Hepatocyte (in vitro differentiated cells): Measurements from ENCODE around the gene PLBD1.

Experiments used
- EZH2 ChIP-seq: fragments of 200-600 bp; sonication (generic); IDR thresholded peaks from 2 replicates; pipeline ENCODE4 v1.6.1; 2016; ENCODE audit warnings: antibody characterized with exemption, mild to moderate bottlenecking, borderline replicate concordance
- EZH2phosphoT487 ChIP-seq: fragments of 200-600 bp; sonication (generic); IDR thresholded peaks from one replicate; pipeline ENCODE4 v1.6.1; 2018; ENCODE audit warnings: antibody characterized with exemption, mild to moderate bottlenecking, low read depth, moderate library complexity; ENCODE audit not compliant: unreplicated experiment, severe bottlenecking
- TF ChIP-seq, protein P1 (sequence below): fragments of 200-600 bp; sonication (generic); IDR thresholded peaks from 2 replicates; pipeline ENCODE4 v1.5.1; 2016; ENCODE audit warnings: antibody characterized with exemption, mild to moderate bottlenecking; ENCODE audit not compliant: poor library complexity

DNA sequence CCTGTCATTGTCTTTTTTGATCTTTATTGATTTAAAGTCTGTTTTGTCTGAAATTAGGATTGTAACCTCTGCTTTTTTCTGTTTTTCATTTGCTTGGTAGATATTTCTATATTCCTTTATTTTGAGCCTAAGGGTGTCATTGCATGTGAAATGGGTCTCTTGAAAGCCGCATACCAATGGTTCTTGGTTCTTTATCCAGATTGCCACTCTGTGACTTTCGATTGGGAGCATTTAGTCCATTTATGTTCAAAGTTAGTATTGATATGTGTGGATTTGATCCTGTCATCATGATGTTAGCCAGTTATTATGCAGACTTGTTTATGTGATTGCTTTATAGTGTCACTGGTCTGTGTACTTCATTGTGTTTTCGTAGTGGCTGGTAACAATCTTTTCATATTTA lies 29.8 kb upstream of the PLBD1 start:
- TF ChIP-seq EZH2 (no peak), EZH2phosphoT487 (no peak)
- TF ChIP-seq, protein P1, sequence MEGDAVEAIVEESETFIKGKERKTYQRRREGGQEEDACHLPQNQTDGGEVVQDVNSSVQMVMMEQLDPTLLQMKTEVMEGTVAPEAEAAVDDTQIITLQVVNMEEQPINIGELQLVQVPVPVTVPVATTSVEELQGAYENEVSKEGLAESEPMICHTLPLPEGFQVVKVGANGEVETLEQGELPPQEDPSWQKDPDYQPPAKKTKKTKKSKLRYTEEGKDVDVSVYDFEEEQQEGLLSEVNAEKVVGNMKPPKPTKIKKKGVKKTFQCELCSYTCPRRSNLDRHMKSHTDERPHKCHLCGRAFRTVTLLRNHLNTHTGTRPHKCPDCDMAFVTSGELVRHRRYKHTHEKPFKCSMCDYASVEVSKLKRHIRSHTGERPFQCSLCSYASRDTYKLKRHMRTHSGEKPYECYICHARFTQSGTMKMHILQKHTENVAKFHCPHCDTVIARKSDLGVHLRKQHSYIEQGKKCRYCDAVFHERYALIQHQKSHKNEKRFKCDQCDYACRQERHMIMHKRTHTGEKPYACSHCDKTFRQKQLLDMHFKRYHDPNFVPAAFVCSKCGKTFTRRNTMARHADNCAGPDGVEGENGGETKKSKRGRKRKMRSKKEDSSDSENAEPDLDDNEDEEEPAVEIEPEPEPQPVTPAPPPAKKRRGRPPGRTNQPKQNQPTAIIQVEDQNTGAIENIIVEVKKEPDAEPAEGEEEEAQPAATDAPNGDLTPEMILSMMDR: no peak
